Testis (tissue), 2 donors: ENCODE measurements around the gene SNORC.

Experiments
- POLR2A ChIP-seq: fragments of 450-650 bp; IDR thresholded peaks from one replicate; pipeline ENCODE4 v1.6.1; 2017; ENCODE audit warnings: antibody characterized with exemption, mild to moderate bottlenecking, moderate library complexity
- TF ChIP-seq, protein P1 (sequence below), 3 experiments: fragments of 450-650 bp in 2 of 3; fragments of 200-600 bp in 1 of 3; sonication (generic) in 1 of 3; IDR thresholded peaks; one replicate each; pipeline ENCODE4 v1.5.1; 2016 to 2019; ENCODE audit warnings: antibody characterized with exemption in 3 of 3, mild to moderate bottlenecking in 2 of 3, moderate library complexity in 1 of 3

DNA sequence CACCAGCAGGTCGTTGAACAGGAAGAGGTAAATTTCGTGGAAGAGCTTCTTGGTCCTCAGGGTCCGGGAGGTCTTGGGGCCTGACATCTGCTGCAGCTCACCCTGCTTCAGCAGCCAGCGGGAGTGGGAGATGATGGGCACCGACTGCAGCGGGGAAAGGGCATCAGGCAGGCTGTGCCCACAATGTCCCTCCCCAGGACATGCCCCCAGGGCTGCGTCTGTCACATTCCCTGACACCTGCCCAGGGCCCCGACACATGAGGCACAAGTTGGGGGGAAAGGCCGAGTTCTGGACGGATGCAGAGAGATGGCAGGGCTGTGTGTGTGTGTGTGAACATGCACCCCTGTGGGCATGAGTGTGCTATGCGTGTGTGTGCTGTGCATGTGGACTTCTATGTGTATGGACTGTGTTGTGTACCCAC, 13.9 kb downstream of the SNORC start:
- TF ChIP-seq, protein P1, sequence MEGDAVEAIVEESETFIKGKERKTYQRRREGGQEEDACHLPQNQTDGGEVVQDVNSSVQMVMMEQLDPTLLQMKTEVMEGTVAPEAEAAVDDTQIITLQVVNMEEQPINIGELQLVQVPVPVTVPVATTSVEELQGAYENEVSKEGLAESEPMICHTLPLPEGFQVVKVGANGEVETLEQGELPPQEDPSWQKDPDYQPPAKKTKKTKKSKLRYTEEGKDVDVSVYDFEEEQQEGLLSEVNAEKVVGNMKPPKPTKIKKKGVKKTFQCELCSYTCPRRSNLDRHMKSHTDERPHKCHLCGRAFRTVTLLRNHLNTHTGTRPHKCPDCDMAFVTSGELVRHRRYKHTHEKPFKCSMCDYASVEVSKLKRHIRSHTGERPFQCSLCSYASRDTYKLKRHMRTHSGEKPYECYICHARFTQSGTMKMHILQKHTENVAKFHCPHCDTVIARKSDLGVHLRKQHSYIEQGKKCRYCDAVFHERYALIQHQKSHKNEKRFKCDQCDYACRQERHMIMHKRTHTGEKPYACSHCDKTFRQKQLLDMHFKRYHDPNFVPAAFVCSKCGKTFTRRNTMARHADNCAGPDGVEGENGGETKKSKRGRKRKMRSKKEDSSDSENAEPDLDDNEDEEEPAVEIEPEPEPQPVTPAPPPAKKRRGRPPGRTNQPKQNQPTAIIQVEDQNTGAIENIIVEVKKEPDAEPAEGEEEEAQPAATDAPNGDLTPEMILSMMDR (IDR thresholded peaks at IDR 0.05): no peak
- no peak for TF ChIP-seq POLR2A
